Tibial artery (tissue), 4 donors: ENCODE measurements around the gene CCDC63.

ENCODE experiments used
- DNase-seq, 2 donors: peaks; one replicate each; pipeline ENCODE4 v3.0.0-alpha.2; 2019
- H3K27ac ChIP-seq, 2 donors: fragments of 200-600 bp; sonication (generic) in 1 of 2; 1 replicate in 1 of 2; 2 replicates in 1 of 2; pipeline ENCODE4 v1.5.1; 2018 to 2019; ENCODE audit warnings: mild to moderate bottlenecking in 1 of 2
- H3K27me3 ChIP-seq, 2 donors: fragments of 200-600 bp; sonication (generic) in 1 of 2; one replicate each; pipeline versions ENCODE4 v1.5.1 to v1.6.0; 2016 to 2019
- H3K36me3 ChIP-seq, 3 donors: fragments of 200-600 bp; sonication (generic) in 2 of 3; one replicate each; pipeline ENCODE4 v1.5.1; 2016 to 2019; ENCODE audit warnings: mild to moderate bottlenecking in 2 of 3
- H3K4me1 ChIP-seq, 4 donors: fragments of 200-600 bp; sonication (generic) in 2 of 4; 1 replicate in 3 of 4; 2 replicates in 1 of 4; pipeline ENCODE4 v1.5.1; 2016 to 2019
- H3K4me3 ChIP-seq, 2 donors: fragments of 200-600 bp; sonication (generic) in 1 of 2; 1 replicate in 1 of 2; 2 replicates in 1 of 2; pipeline ENCODE4 v1.5.1; 2018 to 2019; ENCODE audit warnings: mild to moderate bottlenecking in 2 of 2
- H3K9me3 ChIP-seq, 3 donors: fragments of 200-600 bp; sonication (generic) in 1 of 3; one replicate each; pipeline ENCODE4 v1.5.1; 2016 to 2019
- intact Hi-C: fragments of 100-400 bp; cut with DNase I; formaldehyde crosslinking; loops from one replicate; pipeline ENCODE4 v1.15.0; 2023; ENCODE audit warnings: low total_unique reads
- TF ChIP-seq, protein P1 (sequence below), 2 experiments: fragments of 200-600 bp in 1 of 2; fragments of 450-650 bp in 1 of 2; IDR thresholded peaks; one replicate each; pipeline ENCODE4 v1.5.1; 2017 to 2019; ENCODE audit warnings: antibody characterized with exemption in 2 of 2, mild to moderate bottlenecking in 1 of 2, moderate library complexity in 1 of 2

Gene CCDC63

DNA sequence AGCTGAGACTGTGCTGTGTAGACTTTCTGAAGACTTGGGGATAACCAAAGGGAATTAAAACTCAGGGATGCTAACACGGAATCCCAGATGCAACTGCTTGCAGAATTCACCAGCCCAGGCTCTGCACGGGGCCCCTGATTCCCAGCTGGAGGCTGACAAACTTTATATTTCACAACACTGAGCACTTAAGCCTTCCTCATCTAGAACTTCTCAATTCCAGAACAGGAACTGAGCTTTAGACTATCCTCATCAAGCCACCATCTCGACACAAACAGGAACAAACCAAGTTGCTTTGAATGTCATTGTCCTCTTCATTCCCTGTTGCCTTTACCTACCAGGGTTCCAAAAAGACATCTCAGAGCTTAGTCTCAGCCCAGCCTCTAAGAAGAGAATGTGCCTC is 22.2 kb downstream of the CCDC63 start:
- intact Hi-C loops, result no loop called here
- H3K4me1 ChIP-seq, result no peaks in the 10 kb centered on the region
- no peak overlapping the region for H3K27ac ChIP-seq
- H3K36me3 ChIP-seq, result no peaks in the 10 kb centered on the region
- H3K9me3 ChIP-seq, result no peaks in the 10 kb centered on the region
- no peak for DNase-seq
- no peak overlapping the region for H3K4me3 ChIP-seq
- TF ChIP-seq, protein P1, sequence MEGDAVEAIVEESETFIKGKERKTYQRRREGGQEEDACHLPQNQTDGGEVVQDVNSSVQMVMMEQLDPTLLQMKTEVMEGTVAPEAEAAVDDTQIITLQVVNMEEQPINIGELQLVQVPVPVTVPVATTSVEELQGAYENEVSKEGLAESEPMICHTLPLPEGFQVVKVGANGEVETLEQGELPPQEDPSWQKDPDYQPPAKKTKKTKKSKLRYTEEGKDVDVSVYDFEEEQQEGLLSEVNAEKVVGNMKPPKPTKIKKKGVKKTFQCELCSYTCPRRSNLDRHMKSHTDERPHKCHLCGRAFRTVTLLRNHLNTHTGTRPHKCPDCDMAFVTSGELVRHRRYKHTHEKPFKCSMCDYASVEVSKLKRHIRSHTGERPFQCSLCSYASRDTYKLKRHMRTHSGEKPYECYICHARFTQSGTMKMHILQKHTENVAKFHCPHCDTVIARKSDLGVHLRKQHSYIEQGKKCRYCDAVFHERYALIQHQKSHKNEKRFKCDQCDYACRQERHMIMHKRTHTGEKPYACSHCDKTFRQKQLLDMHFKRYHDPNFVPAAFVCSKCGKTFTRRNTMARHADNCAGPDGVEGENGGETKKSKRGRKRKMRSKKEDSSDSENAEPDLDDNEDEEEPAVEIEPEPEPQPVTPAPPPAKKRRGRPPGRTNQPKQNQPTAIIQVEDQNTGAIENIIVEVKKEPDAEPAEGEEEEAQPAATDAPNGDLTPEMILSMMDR (IDR thresholded peaks at IDR 0.05), result no peak
- H3K27me3 ChIP-seq, result no peaks in the 10 kb centered on the region

DNA sequence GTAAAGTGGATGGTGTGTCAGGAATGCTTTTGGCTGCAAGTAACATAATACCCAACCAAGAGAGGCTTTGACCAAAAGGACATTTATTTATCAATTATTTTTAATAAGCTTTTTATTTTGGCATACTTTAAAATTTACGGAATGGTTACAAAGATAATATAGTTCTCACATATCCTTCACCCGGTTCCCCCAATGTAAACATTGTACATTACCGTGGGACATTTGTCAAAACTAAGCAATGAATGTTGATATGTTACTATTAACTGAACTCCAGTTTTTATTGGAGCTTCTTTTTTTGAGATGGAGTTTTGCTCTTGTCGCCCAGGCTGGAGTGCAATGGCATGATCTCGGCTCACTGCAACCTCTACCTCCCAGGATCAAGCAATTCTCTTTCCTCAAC is 23.0 kb downstream of the CCDC63 start:
- no peaks in the 10 kb centered on the region for H3K9me3 ChIP-seq
- intact Hi-C loops, result no loop called here

DNA sequence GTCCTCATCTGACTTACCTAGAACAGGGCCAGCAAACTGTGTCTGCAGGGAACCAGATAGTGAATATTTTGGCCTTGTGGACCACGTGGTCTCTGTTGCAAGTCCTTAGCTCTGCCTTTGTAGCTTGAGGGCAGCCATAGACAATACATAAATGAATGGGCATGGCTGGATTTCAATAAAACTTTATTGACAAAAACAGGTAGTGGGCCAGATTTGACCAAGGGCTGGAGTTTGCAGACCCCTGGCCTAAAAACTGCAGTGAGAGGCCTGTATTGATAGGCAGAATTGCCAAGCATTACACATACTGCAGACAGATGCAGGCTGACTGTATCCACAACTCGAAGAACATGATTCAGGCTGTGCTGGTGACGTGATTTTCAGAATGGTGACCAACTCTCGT is 25.3 kb downstream of the CCDC63 start:
- Histone ChIP-seq H3K36me3 (no peaks in the 10 kb centered on the region), H3K27ac (no peak overlapping the region), H3K4me1 (no peaks in the 10 kb centered on the region), H3K27me3 (no peaks in the 10 kb centered on the region), H3K4me3 (no peak overlapping the region), H3K9me3 (no peaks in the 10 kb centered on the region)
- TF ChIP-seq, protein P1 (IDR thresholded peaks at IDR 0.05), result no peak
- intact Hi-C loops, result no loop called here
- DNase-seq, result no peak

More for the DNA sequence above, 23.0 kb downstream of the CCDC63 start:
- H3K36me3 ChIP-seq, result no peaks in the 10 kb centered on the region
- H3K27me3 ChIP-seq, result no peaks in the 10 kb centered on the region
- no peak overlapping the region for H3K27ac ChIP-seq
- TF ChIP-seq, protein P1 (IDR thresholded peaks at IDR 0.05), result no peak
- no peak for DNase-seq
- no peak overlapping the region for H3K4me3 ChIP-seq
- no peaks in the 10 kb centered on the region for H3K4me1 ChIP-seq

DNA sequence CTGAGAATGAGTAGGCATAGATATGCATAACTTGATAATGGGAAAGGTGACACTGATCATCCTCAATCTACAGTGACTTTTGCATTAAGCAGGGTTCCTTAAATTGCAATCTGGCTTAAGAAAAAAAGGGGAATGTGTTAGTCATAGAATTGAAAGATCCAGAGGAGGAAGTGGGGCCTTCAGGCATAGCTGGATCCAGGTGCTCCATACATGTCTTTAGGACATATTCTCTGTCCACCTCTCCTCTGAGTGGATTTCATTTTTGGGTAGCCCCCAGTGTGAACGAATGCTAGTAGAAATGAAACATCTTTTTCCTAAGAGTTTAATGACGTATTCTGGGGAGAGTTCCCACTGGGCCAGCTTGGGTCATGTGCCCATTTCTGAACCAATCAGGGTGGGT is 27.6 kb downstream of the CCDC63 start:
- no peaks in the 10 kb centered on the region for H3K36me3 ChIP-seq
- no peak overlapping the region for H3K4me3 ChIP-seq
- no peaks in the 10 kb centered on the region for H3K9me3 ChIP-seq
- peaks cover 0 to 10% (median 0%) of the 10 kb centered on the region in 4 donors for H3K4me1 ChIP-seq
- no peaks in the 10 kb centered on the region for H3K27me3 ChIP-seq
- TF ChIP-seq, protein P1 (IDR thresholded peaks at IDR 0.05), result no peak
- no peak overlapping the region for H3K27ac ChIP-seq
- DNase-seq, result no peak
- intact Hi-C loops, result no loop called here

DNA sequence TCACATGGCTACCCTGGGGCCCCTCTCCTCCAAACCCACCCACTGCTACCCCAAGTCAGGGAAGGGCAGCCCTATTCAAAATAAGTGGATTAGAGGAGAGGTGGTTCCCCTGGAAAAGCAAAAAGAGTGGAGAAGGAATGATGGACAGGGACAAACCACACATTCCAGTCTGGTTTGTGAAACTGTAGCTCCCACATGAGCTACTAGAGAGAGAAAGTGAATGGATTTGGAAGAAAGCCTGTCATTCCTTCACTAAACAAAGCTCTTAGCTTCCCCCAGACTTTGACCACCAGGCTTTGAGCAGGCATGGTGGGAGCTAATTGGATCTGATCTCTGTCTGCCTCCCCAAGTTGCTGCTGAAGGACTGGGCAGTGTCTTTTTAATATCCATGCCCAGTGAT is 28.0 kb downstream of the CCDC63 start:
- H3K9me3 ChIP-seq, result no peaks in the 10 kb centered on the region
- DNase-seq, result no peak
- peaks cover 0 to 10% (median 0%) of the 10 kb centered on the region in 4 donors for H3K4me1 ChIP-seq
- intact Hi-C loops, result no loop called here
- TF ChIP-seq, protein P1 (IDR thresholded peaks at IDR 0.05), result no peak
- H3K4me3 ChIP-seq, result no peak overlapping the region
- H3K27ac ChIP-seq, result no peak overlapping the region
- H3K36me3 ChIP-seq, result no peaks in the 10 kb centered on the region
- no peaks in the 10 kb centered on the region for H3K27me3 ChIP-seq

DNA sequence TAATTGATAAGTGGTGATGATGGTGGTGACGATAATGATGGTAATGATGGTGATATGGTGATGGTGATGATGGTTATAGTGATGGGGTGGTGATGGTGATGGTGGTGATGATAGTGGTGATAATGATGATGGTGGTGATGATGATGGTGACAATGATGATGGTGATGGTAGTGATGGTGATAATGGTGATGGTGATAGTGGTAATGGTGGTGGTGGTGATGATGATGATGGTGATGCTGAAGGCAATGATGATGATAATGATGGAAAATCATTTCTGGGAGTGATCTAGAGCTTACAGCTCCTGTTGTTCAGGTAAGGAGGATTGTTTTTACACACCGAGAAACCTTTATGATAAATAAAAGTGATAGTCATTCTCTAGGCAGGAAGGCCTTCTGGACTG is 33.9 kb downstream of the CCDC63 start:
- peaks cover 0 to 10% (median 0%) of the 10 kb centered on the region in 4 donors for H3K4me1 ChIP-seq
- no peaks in the 10 kb centered on the region for H3K27me3 ChIP-seq
- no peaks in the 10 kb centered on the region for H3K36me3 ChIP-seq
- H3K9me3 ChIP-seq, result no peaks in the 10 kb centered on the region
- intact Hi-C loops, result loop anchor here (10.0 kb wide), 1 partner anchor 266 kb away; the partner anchor contains the start of gene TCTN1
- TF ChIP-seq, protein P1 (IDR thresholded peaks at IDR 0.05), result no peak
- no peak for DNase-seq
- no peak overlapping the region for H3K4me3 ChIP-seq
- no peak overlapping the region for H3K27ac ChIP-seq
